Measurements from ENCODE around the gene RNF13.

DNA sequence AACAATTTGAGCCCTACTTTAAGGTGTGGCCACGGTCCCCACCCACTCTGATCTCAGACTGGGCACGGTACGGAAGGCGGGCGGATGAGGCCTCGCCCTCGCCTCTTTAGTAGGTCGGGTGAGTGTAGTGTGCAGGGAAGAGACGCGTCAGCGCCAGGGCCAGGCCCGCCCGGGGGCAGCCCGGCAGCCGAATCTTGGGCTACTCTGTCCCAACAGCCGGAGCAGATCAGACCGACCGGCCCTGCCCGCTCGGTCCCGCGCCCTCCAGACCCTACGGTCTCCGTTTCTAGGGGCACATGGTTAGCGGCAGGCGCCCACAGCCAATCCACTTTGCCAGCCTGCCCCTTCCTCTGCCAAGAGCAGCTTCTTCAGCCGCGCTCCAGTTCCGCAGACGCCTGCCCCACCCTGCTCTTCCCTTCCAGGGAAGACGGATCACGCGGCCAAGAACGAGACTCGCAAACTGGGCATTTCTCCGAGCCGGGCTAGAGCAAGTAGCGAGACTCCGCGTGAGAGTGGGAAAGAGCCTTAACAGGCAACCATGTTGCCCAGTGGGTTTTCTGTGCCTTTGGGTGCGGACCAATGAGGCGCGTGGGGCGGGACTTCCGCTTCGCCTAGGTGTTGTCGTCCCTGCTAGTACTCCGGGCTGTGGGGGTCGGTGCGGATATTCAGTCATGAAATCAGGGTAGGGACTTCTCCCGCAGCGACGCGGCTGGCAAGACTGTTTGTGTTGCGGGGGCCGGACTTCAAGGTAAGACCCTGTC, at the start of gene RNF13:
- TF ChIP-seq, protein P1, sequence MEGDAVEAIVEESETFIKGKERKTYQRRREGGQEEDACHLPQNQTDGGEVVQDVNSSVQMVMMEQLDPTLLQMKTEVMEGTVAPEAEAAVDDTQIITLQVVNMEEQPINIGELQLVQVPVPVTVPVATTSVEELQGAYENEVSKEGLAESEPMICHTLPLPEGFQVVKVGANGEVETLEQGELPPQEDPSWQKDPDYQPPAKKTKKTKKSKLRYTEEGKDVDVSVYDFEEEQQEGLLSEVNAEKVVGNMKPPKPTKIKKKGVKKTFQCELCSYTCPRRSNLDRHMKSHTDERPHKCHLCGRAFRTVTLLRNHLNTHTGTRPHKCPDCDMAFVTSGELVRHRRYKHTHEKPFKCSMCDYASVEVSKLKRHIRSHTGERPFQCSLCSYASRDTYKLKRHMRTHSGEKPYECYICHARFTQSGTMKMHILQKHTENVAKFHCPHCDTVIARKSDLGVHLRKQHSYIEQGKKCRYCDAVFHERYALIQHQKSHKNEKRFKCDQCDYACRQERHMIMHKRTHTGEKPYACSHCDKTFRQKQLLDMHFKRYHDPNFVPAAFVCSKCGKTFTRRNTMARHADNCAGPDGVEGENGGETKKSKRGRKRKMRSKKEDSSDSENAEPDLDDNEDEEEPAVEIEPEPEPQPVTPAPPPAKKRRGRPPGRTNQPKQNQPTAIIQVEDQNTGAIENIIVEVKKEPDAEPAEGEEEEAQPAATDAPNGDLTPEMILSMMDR (conservative IDR thresholded peaks at IDR 0.05 in 1 of 2, IDR thresholded peaks at IDR 0.05 in 1 of 2; ENCODE audit: low read depth in 1 of 2, low read length in 2 of 2): no peak
- no peak for TF ChIP-seq EZH2 (IDR thresholded peaks at IDR 0.05; ENCODE audit: low read length, missing control alignments)

All from fibroblast of lung (primary cell).